GM18909 (cell line): Measurements from ENCODE around the gene HCFC1.

ENCODE experiments used
- ATAC-seq: cut with Tn5 transposase; IDR thresholded peaks from one replicate; pipeline ENCODE4 v1.9.1; 2021; ENCODE audit warnings: mild to moderate bottlenecking; ENCODE audit not compliant: unreplicated experiment, poor library complexity

Gene HCFC1

DNA sequence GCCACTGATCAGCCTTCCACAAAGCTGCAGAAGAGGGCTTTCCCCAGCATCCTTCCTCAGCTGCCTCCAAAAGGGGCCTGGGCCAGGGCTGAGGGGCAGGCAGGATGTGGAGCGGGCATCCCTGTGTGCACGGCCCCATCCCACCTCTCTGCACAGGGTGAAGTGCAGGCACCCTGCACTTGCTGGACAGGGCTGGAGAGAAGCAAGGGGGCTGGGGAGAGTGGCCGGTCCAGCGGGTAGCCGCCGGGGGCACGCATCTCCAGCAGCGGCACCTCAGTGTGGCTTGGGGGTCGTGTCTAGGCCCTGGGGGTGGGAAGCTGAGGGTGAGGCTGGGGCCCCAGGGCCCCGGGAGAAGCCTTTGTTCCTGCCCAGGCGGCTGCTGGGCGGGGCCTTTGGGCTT lies 64.2 kb downstream of the HCFC1 start:
- no peak for ATAC-seq

DNA sequence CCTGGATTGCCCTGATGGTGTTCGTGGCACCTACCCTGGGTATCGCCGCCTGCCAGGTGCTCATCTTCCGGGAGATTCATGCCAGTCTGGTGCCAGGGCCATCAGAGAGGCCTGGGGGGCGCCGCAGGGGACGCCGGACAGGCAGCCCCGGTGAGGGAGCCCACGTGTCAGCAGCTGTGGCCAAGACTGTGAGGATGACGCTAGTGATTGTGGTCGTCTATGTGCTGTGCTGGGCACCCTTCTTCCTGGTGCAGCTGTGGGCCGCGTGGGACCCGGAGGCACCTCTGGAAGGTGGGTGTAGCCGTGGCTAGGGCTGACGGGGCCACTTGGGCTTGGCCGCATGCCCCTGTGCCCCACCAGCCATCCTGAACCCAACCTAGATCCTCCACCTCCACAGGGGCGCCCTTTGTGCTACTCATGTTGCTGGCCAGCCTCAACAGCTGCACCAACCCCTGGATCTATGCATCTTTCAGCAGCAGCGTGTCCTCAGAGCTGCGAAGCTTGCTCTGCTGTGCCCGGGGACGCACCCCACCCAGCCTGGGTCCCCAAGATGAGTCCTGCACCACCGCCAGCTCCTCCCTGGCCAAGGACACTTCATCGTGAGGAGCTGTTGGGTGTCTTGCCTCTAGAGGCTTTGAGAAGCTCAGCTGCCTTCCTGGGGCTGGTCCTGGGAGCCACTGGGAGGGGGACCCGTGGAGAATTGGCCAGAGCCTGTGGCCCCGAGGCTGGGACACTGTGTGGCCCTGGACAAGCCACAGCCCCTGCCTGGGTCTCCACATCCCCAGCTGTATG lies 65.3 kb downstream of the HCFC1 start:
- ATAC-seq, result no peak

DNA sequence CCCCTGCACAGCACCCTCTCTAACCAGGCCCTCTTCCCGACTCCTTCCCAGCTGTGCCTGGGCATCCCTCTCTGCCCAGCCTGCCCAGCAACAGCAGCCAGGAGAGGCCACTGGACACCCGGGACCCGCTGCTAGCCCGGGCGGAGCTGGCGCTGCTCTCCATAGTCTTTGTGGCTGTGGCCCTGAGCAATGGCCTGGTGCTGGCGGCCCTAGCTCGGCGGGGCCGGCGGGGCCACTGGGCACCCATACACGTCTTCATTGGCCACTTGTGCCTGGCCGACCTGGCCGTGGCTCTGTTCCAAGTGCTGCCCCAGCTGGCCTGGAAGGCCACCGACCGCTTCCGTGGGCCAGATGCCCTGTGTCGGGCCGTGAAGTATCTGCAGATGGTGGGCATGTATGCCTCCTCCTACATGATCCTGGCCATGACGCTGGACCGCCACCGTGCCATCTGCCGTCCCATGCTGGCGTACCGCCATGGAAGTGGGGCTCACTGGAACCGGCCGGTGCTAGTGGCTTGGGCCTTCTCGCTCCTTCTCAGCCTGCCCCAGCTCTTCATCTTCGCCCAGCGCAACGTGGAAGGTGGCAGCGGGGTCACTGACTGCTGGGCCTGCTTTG lies 66.0 kb downstream of the HCFC1 start:
- no peak for ATAC-seq

DNA sequence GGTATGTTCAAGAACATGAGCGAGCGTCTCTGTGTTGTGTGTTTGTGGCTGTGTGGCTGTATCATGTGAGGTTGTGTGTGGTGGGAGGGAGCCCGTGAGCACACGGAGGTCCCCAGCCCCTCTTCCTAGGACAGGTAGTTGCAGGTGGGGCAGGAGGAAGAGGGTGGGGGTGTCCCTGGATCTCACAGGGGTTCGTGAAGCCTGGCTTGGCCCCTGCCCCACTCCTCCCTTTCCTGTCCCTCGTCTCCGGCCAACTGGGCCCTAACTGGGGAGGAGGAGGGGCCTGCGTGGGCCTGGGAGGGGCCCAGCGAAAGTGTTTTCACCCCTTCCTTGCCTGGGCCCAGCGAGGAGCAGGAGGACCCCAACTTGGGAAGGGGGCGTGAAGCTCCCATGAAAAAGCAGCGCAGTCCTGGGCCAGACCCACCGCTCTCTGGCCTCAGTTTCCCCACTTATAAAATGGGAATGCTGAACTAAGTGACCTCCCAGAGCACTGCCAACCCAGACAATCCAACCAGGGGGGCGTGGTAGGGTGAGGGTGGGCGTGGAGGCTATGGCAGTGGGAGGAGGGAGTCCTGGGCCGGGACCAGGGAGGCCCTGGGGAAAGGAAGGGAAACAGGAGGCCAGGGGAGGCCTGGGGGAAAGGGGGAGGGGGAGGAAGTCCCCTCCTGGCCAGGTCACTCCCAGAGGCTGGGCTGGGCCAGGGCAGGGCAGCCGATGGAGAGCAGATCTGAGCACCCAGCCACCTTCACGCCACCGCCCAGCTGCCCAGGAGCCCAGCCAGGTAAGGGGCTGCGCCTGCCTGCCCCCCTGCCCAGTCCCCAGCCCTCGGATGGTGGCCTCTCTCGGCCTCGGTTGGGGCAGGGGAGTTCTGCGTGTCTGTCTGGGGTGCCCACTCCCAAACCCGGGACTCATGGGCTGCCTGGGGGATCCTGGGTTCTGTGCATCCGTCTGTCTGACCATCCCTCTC lies 67.3 kb downstream of the HCFC1 start, which contains the start of gene AVPR2:
AVPR2 (plus strand) TSS at position 683 of the 967 bp plus-strand sequence. CDS start 473 bp downstream, outside the sequence.
- no peak for ATAC-seq

DNA sequence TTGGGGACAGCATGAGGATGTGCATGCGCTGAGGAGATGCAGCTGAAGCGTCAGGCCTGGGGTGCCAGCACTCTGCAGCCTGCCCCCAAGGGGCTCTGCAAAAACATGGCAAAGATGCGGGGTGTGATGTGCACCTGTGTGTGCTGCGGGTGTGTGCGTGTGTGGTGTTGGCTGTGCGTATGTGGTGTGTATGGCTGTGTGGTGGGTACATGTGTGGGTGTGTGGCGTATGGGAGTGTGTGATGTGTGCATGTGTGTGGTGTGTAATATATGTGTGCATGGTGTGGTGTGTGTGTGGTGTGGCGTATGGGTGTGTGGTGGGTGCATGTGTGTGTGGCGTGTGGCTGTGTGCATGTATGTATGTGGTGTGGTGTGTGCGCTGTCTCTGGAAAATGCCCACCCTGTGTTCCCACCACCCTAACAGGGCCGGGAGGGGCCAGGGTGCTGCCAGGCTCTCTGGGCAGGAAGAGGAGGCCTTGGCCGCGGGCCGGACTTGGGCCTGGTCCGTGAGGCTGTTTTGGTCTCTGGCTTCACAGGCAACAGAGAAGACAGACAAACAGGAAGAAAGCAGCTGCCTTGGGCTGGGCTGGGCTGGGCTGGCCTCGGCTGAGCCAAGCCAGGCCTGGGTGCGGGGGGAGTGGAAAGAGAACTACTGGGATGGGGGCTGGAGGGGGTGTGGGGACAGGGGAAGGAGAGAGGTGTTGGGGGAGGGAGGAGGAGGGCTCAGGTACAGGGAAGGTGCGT lies 68.2 kb downstream of the HCFC1 start:
- ATAC-seq, result no peak

DNA sequence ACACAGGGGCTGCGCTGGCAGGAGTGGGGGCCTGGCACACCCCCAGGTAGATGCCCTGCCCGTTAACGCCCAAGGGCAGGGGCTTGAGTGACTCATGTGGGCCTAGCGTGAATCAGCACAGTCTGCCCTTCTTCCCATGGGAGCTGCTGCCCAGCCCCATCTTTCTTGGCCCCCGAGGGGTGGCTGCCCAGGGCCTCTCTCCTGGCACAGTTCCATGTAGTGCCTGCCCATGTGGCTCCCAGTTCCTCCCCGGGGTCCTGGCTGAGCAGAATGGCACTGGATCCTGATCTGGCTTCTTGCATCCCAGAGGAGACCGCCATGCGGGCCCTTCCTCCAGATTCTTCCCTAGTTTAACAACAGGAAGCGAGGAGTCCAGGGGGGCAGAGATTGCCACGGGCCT lies 69.2 kb downstream of the HCFC1 start:
- no peak for ATAC-seq

DNA sequence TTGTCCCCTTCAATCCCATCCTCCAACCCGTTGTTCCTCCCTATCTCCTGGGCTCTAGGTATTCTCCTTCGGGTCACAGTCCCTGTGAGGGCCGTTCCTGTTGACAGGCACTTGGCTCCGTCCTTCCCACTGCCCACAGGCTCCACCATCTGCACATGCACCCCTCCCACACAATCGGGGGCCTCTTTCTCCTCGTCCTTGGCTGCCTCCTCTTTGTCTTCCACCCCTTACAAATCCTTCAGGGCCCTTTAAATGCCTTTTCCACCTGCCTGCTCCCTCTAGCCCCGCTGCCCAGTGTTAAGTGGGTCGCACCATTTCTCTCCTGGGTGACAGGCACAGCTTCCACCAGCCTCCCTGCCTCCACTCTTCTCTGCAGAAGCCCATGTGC lies 69.9 kb downstream of the HCFC1 start:
- no peak for ATAC-seq

DNA sequence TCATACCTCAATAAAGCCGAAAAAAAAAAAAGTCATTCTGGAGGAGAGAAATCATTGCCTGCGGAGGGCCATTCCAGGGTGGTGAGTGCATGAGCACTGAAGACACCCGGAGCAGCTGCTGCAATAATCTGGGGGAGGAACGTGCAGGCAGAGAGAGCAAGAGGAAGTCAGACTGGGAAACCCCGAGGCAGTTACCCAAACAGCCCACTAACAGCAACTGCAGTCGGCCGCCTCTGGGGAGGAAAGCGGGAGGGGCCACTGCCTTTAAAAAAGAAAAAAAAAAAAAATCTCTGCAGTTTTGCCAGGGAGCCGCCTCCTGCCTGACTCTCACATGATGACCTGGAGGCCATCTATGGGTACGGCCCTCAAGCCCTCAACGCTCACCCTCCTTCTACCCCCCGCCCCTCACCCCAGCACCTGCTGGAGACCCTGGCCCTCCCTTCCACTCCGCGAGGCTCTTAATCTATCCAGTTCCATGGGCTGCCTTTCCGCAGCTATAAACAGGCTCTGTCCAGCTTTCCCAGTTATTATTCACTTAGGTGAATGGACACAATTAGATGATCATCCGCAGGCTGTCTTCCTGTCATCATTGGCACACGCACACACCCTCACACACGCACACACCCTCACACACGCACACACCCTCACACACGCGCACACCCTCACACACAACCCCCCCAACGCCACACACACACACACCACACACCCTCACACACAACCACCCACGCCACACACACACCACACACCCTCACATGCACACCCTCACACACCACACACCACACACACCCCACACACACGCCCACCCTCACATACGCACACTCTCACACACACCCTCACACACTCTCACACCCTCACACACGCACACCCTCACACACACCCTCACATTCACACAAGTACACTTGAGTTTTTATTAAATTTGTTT lies 70.5 kb downstream of the HCFC1 start:
- ATAC-seq, result peak; percentile 87

DNA sequence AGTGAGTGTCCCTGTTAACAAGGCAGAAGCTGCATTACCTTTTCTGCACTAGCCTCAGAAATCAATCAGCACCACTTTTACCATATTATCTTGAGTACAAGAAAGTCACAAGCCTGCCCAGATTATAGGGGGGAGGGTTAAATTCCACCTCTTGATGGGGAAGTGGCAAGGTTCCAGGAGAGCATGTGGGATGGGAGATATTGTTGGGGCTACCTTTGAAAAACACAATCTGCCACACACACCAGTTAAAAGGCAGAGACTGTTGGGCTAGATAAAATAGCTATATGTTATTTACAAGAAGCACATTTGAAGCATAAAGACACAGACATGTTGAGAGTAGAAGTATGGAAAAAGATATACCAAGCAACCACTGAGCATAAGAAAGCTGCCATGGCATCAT lies 73.7 kb downstream of the HCFC1 start:
- ATAC-seq, result no peak
